Mucosa of rectum (tissue), 2 donors: ENCODE measurements around the gene ANO10.
"Not testable (repeated sequence)": the region's sequence is repeated elsewhere in the genome, so short reads cannot be mapped to it uniquely, and the experiment has no call there.

ENCODE experiments used
- H3K27ac ChIP-seq, 2 donors: one replicate each; pipeline ENCODE4 v1.7.0; 2013; ENCODE audit warnings: inconsistent platforms in 2 of 2, low read depth in 2 of 2, low read length in 2 of 2
- H3K27me3 ChIP-seq, 2 donors: one replicate each; pipeline ENCODE4 v1.7.0; 2013; ENCODE audit warnings: low read length in 2 of 2; ENCODE audit not compliant: control insufficient read depth in 2 of 2, insufficient read depth in 2 of 2
- H3K36me3 ChIP-seq, 2 donors: one replicate each; pipeline ENCODE4 v1.7.0; 2013; ENCODE audit warnings: low read length in 2 of 2; ENCODE audit not compliant: control insufficient read depth in 2 of 2, insufficient read depth in 2 of 2
- H3K4me1 ChIP-seq, 2 donors: one replicate each; pipeline ENCODE4 v1.7.0; 2013; ENCODE audit warnings: low read length in 2 of 2, mild to moderate bottlenecking in 1 of 2; ENCODE audit not compliant: control insufficient read depth in 2 of 2, insufficient read depth in 2 of 2
- H3K4me3 ChIP-seq, 2 donors: one replicate each; pipeline ENCODE4 v1.7.0; 2013; ENCODE audit warnings: low read length in 2 of 2
- H3K9ac ChIP-seq, 2 donors: one replicate each; pipeline ENCODE4 v1.7.0; 2013; ENCODE audit warnings: low read length in 2 of 2, low read depth in 1 of 2, mild to moderate bottlenecking in 1 of 2
- H3K9me3 ChIP-seq, 2 donors: one replicate each; pipeline ENCODE4 v1.7.0; 2013; ENCODE audit warnings: low read length in 2 of 2; ENCODE audit not compliant: control insufficient read depth in 2 of 2
- donor health status: healthy.
- donor health status: Normal muscosa, but diverticular disease.

Gene ANO10

GRCh38 chr3:43525941-43526607 is 95.7 kb downstream of the ANO10 start:
- no peaks in the 10 kb centered on the region for H3K27me3 ChIP-seq
- H3K4me1 ChIP-seq, result no peaks in the 10 kb centered on the region
- H3K9me3 ChIP-seq, result no peaks in the 10 kb centered on the region
- peaks cover 0 to 4% of the 10 kb centered on the region in 2 donors for H3K36me3 ChIP-seq
- H3K4me3 ChIP-seq, result no peak overlapping the region
- H3K9ac ChIP-seq, result no peak overlapping the region
- no peak overlapping the region for H3K27ac ChIP-seq

- Histone ChIP-seq H3K36me3 (peaks cover 0 to 6% of the 10 kb centered on the region in 2 donors), H3K9me3 (no peaks in the 10 kb centered on the region), H3K4me1 (no peaks in the 10 kb centered on the region), H3K4me3 (no peak overlapping the region), H3K27ac (no peak overlapping the region), H3K9ac (no peak overlapping the region), H3K27me3 (no peaks in the 10 kb centered on the region)
Observed at GRCh38 chr3:43525386-43525785, 96.4 kb downstream of the ANO10 start.

- H3K4me1 ChIP-seq, result no peaks in the 10 kb centered on the region
- peaks cover 6% of the 10 kb centered on the region in 2 donors for H3K36me3 ChIP-seq
- H3K27me3 ChIP-seq, result no peaks in the 10 kb centered on the region
- H3K4me3 ChIP-seq, result no peak overlapping the region
- no peak overlapping the region for H3K27ac ChIP-seq
- peaks cover 0 to 5% of the 10 kb centered on the region in 2 donors for H3K9me3 ChIP-seq
- no peak overlapping the region for H3K9ac ChIP-seq
Observed at GRCh38 chr3:43523454-43524053, 98.3 kb downstream of the ANO10 start.

GRCh38 chr3:43522727-43523362 is 99.0 kb downstream of the ANO10 start:
- Histone ChIP-seq H3K4me1 (no peaks in the 10 kb centered on the region), H3K9me3 (peaks cover 0 to 5% of the 10 kb centered on the region in 2 donors), H3K9ac (no peak overlapping the region), H3K27ac (no peak overlapping the region), H3K36me3 (peaks cover 6% of the 10 kb centered on the region in 2 donors), H3K4me3 (no peak overlapping the region), H3K27me3 (no peaks in the 10 kb centered on the region)

GRCh38 chr3:43521941-43522340 is 99.9 kb downstream of the ANO10 start:
- H3K9ac ChIP-seq, result no peak overlapping the region
- H3K4me3 ChIP-seq, result no peak overlapping the region

GRCh38 chr3:43518515-43518914 is 103.3 kb downstream of the ANO10 start:
- H3K9ac ChIP-seq, H3K9me3 ChIP-seq, H3K4me1 ChIP-seq, H3K27ac ChIP-seq, H3K4me3 ChIP-seq, H3K27me3 ChIP-seq, H3K36me3 ChIP-seq: not testable (repeated sequence)

More at GRCh38 chr3:43521941-43522340, 99.9 kb downstream of the ANO10 start:
- H3K27me3 ChIP-seq, result no peaks in the 10 kb centered on the region
- H3K9me3 ChIP-seq, result peaks cover 0 to 5% of the 10 kb centered on the region in 2 donors
- H3K4me1 ChIP-seq, result no peaks in the 10 kb centered on the region
- peaks cover 6% of the 10 kb centered on the region in 2 donors for H3K36me3 ChIP-seq
- H3K27ac ChIP-seq, result no peak overlapping the region

- Histone ChIP-seq H3K27ac (no peak overlapping the region), H3K36me3 (peaks cover 6% of the 10 kb centered on the region in 2 donors), H3K9me3 (peaks cover 0 to 5% of the 10 kb centered on the region in 2 donors), H3K27me3 (no peaks in the 10 kb centered on the region), H3K9ac (no peak overlapping the region), H3K4me3 (no peak overlapping the region), H3K4me1 (no peaks in the 10 kb centered on the region)
Observed at GRCh38 chr3:43515970-43516635, 105.7 kb downstream of the ANO10 start.

- Histone ChIP-seq H3K4me1 (no peaks in the 10 kb centered on the region), H3K27ac (no peak overlapping the region), H3K4me3 (no peak overlapping the region), H3K36me3 (peaks cover 4 to 6% of the 10 kb centered on the region in 2 donors), H3K9me3 (peaks cover 0 to 5% of the 10 kb centered on the region in 2 donors), H3K9ac (no peak overlapping the region), H3K27me3 (no peaks in the 10 kb centered on the region)
Observed at GRCh38 chr3:43515208-43515917, 106.4 kb downstream of the ANO10 start.

GRCh38 chr3:43512754-43513404 is 108.9 kb downstream of the ANO10 start:
- H3K4me3 ChIP-seq, result no peak overlapping the region
- no peaks in the 10 kb centered on the region for H3K4me1 ChIP-seq
- H3K9me3 ChIP-seq, result no peaks in the 10 kb centered on the region
- no peak overlapping the region for H3K27ac ChIP-seq
- no peaks in the 10 kb centered on the region for H3K27me3 ChIP-seq
- H3K9ac ChIP-seq, result no peak overlapping the region
- peaks cover 0 to 4% of the 10 kb centered on the region in 2 donors for H3K36me3 ChIP-seq
